ENCODE data around the gene PGPEP1.

PGPEP1 gene

GRCh38 chr19:18340190-18340989 is at the start of gene PGPEP1:
PGPEP1 (plus strand) TSS chr19:18340598; CDS start chr19:18340682, 84 bp downstream.
- FAIRE-seq = no peak

DNA sequence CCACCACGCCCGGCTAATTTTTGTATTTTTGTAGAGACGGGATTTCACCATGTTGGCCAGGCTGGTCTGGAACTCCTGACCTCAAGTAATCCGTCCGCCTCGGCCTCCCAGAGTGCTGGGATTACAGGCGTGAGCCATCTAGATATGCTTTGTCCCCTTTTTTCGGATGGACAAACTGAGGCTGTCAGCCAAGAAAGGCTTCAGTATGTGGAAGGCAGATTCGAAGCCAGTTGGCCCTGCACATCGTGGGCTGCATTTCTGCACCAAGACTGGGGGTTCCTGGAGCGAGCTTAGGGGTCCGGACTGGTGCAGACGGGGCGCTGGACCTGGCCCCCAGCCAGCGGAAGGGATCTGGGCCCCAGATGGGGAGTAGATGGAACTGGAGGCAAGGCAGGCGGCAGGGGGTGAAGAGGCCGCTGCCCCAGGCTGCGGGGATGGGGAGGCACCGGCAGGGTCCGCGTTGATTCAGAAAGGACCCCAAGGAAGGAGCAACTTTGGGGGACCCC is 49.3 kb upstream of the PGPEP1 start:
- no peak for FAIRE-seq

DNA sequence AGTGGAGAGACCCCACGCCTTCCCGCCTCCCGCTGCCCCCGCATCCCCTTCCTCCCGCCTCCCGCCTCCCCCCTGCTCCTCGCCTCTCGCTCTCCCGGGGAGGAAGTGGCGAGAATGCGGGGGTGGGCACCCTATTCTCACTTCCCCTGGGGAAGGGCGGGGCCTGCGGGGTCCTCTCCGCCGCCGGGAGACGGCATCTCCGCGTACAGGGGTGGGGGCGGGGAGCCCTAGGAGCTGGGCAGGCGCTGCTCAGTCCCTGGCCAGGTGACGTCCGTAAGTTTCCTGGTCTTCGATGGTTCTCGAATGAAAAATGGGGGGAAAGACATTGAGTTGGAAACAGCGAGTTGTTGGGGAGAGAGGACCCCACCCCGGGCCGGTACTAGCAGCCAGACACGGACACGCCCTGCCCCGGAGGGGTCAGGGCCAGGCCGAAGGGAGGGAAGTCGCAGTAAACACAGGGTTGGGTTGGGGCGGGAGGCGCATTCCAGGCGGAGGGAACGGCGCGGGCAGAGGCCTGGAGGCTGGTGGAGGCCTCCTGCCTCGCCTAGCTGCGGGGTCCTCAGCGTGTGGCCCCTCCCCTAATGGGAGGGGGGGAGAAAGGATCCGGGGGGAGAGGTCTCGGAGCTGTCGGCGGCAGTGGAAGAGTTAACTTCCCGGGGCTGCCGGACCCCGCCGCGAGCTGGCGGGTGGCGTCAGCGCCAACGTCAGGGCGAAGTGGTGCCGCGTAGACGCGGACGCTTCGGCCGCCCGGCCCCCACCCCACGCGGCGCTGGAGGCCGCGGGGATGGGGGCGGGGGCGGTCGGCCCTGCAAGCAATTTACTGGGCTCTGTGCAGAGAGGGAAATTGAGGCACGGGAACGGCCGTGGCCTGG is 48.6 kb upstream of the PGPEP1 start:
- FAIRE-seq = no peak

DNA sequence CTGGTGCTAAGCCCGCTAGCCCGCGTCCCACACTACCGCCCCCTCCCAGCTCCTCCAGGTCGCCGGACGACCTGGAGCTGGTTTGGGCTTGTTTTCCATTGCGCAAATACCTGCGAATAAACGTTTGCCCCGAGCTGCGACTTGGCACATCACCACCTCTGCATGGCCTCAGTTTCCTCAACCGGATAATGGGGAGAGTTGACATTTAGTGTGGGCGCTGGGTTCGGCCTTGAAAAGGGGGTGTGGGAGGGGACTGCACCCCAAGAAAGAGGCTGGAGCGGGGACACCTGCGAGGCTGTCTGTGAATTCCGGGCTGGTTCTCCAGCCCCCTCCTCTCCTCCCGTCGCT is 48.0 kb upstream of the PGPEP1 start:
- no peak for FAIRE-seq

GRCh38 chr19:18292810-18293641 is 47.4 kb upstream of the PGPEP1 start:
- FAIRE-seq = no peak

- FAIRE-seq = no peak
Measured at GRCh38 chr19:18293642-18294466, 46.5 kb upstream of the PGPEP1 start.

- FAIRE-seq = no peak
Measured at GRCh38 chr19:18294467-18294864, 45.9 kb upstream of the PGPEP1 start.

DNA sequence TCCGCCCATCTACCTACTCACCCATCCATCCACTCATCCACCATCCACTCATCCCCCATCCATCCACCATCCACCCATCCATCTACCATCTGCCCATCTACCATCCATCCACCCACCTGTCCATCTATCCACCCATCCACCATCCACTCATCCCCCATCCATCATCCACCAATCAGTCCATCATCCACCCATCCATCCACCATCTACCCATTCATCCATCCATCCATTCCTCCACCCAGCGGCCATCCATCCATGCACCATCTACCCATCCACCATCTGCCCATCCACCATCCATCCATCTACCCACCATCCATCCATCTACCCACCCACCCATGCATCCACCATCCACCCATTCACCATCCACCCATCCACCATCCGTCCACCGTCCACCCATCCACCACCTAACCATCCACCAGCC is 45.4 kb upstream of the PGPEP1 start:
- FAIRE-seq = no peak

GRCh38 chr19:18297308-18297707 is 43.1 kb upstream of the PGPEP1 start:
- FAIRE-seq = no peak

GRCh38 chr19:18298601-18299000 is 41.8 kb upstream of the PGPEP1 start:
- FAIRE-seq = no peak

- FAIRE-seq = no peak
Measured at GRCh38 chr19:18299654-18300053, 40.7 kb upstream of the PGPEP1 start.

DNA sequence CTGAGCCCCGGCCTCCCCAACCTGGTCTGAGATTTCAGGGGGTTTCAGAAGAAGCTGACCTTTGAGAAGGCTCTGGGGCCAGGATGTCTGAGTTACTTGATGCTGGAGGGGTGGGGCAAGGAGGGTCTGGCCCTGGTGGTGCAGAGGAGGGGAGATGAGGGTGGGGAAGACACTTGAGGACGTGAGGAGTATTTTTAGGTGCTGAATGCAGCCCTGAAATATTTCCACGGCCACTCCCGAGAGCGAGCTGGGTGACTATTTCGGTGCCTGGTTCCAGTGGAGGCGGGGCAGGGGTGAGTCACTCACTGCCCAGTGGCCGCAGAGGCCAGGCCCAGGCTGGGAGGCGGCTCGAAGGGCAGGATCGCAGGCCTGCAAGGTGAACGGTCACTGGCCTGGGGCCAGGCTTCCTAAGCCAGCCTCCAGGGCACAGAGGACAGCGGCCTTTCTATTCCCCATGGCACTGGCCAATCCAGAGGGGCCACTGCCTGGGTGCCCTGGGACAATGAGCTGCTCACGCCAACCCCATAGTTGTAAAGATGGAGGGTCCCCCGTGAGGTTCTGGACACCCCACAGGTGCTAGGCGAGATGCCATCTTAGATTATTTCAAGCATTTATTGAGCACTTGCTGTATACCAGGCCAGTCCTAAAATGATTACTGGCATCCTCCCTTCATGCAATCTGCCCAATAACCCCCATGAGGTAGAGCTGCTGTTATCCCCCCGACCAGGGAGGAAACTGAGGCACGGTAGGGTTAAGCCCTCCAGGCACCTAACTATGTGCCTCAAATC is 39.3 kb upstream of the PGPEP1 start:
- no peak for FAIRE-seq

DNA sequence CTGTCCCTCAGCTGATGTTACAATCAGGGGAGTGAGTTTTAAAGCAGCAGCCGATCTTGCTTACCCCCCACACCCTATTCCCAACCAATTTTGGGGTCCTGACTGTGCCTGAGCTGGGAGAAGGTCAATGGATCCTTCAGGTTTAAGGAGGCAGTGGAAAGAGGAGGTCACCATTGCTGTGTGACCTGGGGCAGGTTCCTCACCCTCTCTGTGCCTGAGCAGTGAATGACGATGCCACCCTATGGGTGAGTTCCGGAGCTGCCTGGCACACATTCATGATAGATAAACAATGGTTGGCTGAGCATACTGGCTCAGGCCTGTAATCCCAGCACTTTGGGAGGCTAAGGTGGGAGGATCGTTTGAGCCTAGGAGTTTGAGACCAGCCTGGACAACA is 38.7 kb upstream of the PGPEP1 start:
- FAIRE-seq = no peak

GRCh38 chr19:18304208-18304457 is 36.3 kb upstream of the PGPEP1 start:
- FAIRE-seq = no peak

GRCh38 chr19:18304458-18305310 is 35.7 kb upstream of the PGPEP1 start:
- no peak for FAIRE-seq

- no peak for FAIRE-seq
Measured at GRCh38 chr19:18306209-18306887, 34.0 kb upstream of the PGPEP1 start.

DNA sequence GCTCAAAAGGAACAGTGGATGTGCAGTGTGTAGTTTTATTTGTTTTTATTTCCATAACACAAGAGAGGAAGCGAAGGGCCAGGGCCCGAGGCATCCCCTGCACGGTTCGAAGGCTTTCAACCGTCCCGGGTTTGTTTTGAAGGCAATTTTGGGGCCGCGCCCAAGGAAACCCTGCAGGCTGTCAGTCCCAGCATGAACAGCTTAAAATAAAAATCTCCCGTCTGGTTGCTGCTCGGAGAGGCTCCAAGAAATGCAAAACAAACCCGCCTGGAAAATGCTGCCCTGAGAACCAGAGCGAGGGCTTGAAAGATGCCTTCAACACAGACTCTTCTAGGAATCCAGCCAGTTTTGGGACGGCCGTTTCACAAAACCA is 33.5 kb upstream of the PGPEP1 start:
- no peak for FAIRE-seq

- FAIRE-seq = no peak
Measured at GRCh38 chr19:18307271-18307681, 33.1 kb upstream of the PGPEP1 start.

DNA sequence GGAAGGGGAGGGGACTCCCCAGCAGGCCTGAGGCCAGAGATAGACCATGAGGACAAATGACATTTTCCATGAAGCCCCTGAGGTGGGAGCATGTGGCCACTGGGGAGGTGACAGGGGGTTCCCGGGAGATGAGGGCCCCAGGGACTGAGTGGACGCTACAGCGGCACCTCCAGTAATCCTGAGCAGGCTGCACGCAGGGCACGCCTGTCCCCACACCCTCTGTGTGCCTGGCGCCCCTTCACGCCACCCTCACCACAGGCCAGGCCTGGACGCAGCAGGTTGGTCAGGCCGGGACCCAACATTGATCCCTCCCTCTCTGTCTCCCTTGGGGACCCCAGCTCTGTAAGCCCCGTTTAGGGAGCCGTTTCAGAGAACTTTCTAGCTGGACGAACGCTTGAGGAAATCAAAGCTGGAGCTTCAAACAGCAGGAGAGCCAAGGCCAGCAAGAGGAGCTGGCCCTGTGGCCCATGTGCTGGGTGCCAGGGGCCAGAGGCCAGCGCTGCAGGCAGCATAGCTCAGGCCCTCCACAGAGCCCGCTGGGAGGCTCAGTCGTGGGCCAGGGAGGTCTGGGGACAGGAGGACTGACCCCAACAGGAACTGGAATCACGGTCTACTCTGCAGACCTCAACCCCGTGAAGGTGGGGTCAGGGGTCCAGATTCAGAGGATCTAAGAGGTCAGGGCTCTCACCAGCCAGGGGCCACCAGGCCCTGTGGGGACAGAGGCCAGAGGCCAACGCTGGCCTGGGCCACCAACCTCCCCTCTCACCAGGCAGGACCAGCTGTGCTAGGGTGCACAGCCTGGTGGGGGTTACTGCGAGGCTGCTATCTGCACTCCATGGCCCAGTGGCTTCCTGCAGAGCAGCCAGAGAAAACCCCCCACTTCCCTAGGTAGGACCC is 32.1 kb upstream of the PGPEP1 start:
- FAIRE-seq = no peak

All from TTC549 (cell line).